ENCODE results near the gene PLXNA4. TPM values are rescaled to one million over a fixed set of nuclear protein-coding genes. Genes with fewer than 3 reads are reported as not detected.

PLXNA4 gene
- total RNA-seq, 1 experiment from 2014 or later: 1.0 TPM

DNA sequence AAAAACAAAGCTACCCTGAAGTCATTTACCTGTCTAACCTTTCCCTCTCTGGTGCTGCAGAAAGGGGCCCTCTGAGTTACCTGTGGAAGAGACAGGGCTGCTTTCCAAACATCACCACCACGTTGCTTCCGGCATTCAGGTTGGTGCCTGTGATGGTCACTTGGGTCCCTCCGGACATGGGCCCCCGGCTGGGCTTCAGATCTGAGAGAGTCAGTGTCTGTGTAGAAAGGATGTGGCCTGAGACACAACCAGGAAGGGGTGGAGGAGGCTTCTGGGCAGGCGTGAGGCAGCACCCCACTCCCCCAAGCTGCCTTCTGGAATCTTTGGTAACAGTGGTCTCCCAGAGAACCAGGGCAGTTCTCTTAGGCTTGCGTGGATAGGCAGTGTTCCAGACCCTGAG, 388.9 kb downstream of the PLXNA4 start:
- no peaks in the 10 kb centered on the region for H3K36me3 ChIP-seq (ENCODE audit: low read depth)
- H4K20me1 ChIP-seq (ENCODE audit: insufficient read depth): no peaks in the 10 kb centered on the region
- no TSS peak for BruUV-seq (replicated peaks)
- ChIA-PET POLR2A (ENCODE audit: unreplicated experiment) (no interaction called here), CTCF (no interaction called here)
- H3K4me1 ChIP-seq (replicated peaks; ENCODE audit: insufficient read depth): no peaks in the 10 kb centered on the region
- no peak for DNase-seq
- H3K9me2 ChIP-seq (ENCODE audit: insufficient read depth): no peaks in the 10 kb centered on the region
- peaks cover 15% of the 10 kb centered on the region for H3K9me3 ChIP-seq (ENCODE audit: insufficient read depth, low read depth)
- no peaks in the 10 kb centered on the region for H3F3A ChIP-seq (ENCODE audit: insufficient read depth, low read depth)
- intact Hi-C loops (cut with micrococcal nuclease; ENCODE audit: unreplicated experiment): no loop called here
- H3K4me3 ChIP-seq: no peak overlapping the region
- no peaks in the 10 kb centered on the region for H3K79me2 ChIP-seq (ENCODE audit: low read depth)
- peaks cover 42% of the 10 kb centered on the region for H3K27me3 ChIP-seq (ENCODE audit: insufficient read depth, low read depth)
- H3K27ac ChIP-seq: no peak overlapping the region
- TF ChIP-seq EZH2 (IDR thresholded peaks at IDR 0.05; ENCODE audit: low read depth) (no peak), CTCF (conservative IDR thresholded peaks at IDR 0.05) (no peak)
- no peak overlapping the region for H2AFZ ChIP-seq
- no peak overlapping the region for H3K4me2 ChIP-seq

DNA sequence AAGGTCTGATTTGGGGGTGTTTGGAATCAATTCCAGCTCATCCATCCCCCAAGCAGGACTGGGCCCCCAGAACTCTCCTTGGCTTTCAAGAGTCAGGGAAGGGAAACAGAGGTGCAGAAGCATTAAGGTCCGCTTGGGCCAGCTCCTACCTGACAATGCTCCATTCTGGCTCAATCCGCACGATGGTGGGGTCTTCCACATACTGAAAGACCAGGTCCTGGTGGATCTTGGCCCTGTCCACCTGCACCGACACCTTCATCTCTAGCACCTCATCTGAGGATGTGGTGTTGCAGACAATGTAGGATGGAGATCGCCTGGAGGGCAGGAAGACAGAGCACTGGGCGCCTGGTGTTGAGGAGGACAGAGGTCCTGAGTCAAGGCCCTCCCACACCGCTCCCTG, 391.1 kb downstream of the PLXNA4 start:
- H3K27ac ChIP-seq: no peak overlapping the region
- ChIA-PET CTCF (no interaction called here), POLR2A (ENCODE audit: unreplicated experiment) (no interaction called here)
- H3K27me3 ChIP-seq (ENCODE audit: insufficient read depth, low read depth): peaks cover 51% of the 10 kb centered on the region
- H3K4me3 ChIP-seq: no peak overlapping the region
- H3K79me2 ChIP-seq (ENCODE audit: low read depth): no peaks in the 10 kb centered on the region
- H3K4me2 ChIP-seq: no peak overlapping the region
- H3K4me1 ChIP-seq (replicated peaks; ENCODE audit: insufficient read depth): no peaks in the 10 kb centered on the region
- H2AFZ ChIP-seq: no peak overlapping the region
- intact Hi-C loops (cut with micrococcal nuclease; ENCODE audit: unreplicated experiment): no loop called here
- TF ChIP-seq CTCF (conservative IDR thresholded peaks at IDR 0.05) (no peak), EZH2 (IDR thresholded peaks at IDR 0.05; ENCODE audit: low read depth) (no peak)
- BruUV-seq (replicated peaks): no TSS peak
- H3K9me3 ChIP-seq (ENCODE audit: insufficient read depth, low read depth): peaks cover 15% of the 10 kb centered on the region
- H3K9me2 ChIP-seq (ENCODE audit: insufficient read depth): no peaks in the 10 kb centered on the region
- H4K20me1 ChIP-seq (ENCODE audit: insufficient read depth): no peaks in the 10 kb centered on the region
- no peaks in the 10 kb centered on the region for H3F3A ChIP-seq (ENCODE audit: insufficient read depth, low read depth)
- H3K36me3 ChIP-seq (ENCODE audit: low read depth): no peaks in the 10 kb centered on the region
- no peak for DNase-seq

- no TSS peak for BruUV-seq (replicated peaks)
- no peak overlapping the region for H3K4me3 ChIP-seq
- H4K20me1 ChIP-seq (ENCODE audit: insufficient read depth): no peaks in the 10 kb centered on the region
- intact Hi-C loops (cut with micrococcal nuclease; ENCODE audit: unreplicated experiment): no loop called here
- CTCF ChIA-PET: no interaction called here
- no peaks in the 10 kb centered on the region for H3K36me3 ChIP-seq (ENCODE audit: low read depth)
- TF ChIP-seq CTCF (conservative IDR thresholded peaks at IDR 0.05): no peak
- TF ChIP-seq EZH2 (IDR thresholded peaks at IDR 0.05; ENCODE audit: low read depth): no peak
- H2AFZ ChIP-seq: no peak overlapping the region
- no peaks in the 10 kb centered on the region for H3K9me2 ChIP-seq (ENCODE audit: insufficient read depth)
- no peak for DNase-seq
- POLR2A ChIA-PET (ENCODE audit: unreplicated experiment): no interaction called here
- no peaks in the 10 kb centered on the region for H3K79me2 ChIP-seq (ENCODE audit: low read depth)
- H3K9me3 ChIP-seq (ENCODE audit: insufficient read depth, low read depth): peaks cover 15% of the 10 kb centered on the region
- H3F3A ChIP-seq (ENCODE audit: insufficient read depth, low read depth): no peaks in the 10 kb centered on the region
- H3K27me3 ChIP-seq (ENCODE audit: insufficient read depth, low read depth): peaks cover 57% of the 10 kb centered on the region
- H3K4me1 ChIP-seq (replicated peaks; ENCODE audit: insufficient read depth): no peaks in the 10 kb centered on the region
- H3K4me2 ChIP-seq: no peak overlapping the region
- no peak overlapping the region for H3K27ac ChIP-seq
These were observed 392.4 kb downstream of the PLXNA4 start for GRCh38 chr7:132183781-132184380.

Measured in PC-9 (cell line).